Raji (cell line): ENCODE data around the gene TMEM183A.

Experiments used
- POLR2A ChIP-seq: IDR thresholded peaks from 2 replicates; pipeline ENCODE4 v1.6.1; 2011; ENCODE audit warnings: low read depth, low read length, control low read depth; ENCODE audit not compliant: insufficient read depth

The TMEM183A gene

DNA sequence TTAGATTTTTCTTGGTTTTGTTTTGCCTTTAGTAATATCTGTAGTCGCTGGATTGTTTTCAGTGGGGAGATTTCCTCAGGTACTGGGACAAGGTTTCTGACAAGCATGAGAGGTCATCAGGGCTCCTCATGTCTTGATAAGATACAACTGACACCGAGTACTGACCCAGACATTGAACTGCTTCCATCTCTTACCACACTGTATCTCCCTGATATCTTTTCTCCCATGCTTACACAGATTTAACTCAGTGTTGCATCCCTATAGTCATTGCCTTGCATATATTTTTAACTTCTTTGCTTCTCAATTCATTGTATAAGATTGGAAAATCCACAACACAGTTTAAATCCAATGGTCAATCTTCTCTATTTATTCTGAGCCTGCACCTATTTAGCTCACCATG is 27.7 kb upstream of the TMEM183A start:
- no peak for TF ChIP-seq POLR2A

DNA sequence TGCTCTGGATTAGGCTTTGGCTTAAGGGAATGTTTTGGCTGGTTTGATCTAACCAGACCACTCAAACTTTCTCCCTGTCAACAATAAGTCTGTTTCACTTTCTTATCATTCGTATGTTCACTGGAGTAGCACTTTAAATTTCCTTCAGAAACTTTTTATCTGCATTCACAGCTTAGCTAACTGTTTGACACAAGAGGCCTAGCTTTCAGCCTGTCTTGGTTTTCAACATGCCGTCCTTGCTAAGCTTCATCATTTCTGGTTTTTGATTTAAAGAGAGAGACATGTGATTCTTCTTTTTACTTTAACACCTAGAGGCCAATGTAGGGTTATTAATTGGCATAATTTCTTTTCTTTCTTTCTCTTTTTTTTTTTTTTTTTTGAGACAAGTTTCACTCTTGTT is 25.2 kb upstream of the TMEM183A start:
- TF ChIP-seq POLR2A: no peak

DNA sequence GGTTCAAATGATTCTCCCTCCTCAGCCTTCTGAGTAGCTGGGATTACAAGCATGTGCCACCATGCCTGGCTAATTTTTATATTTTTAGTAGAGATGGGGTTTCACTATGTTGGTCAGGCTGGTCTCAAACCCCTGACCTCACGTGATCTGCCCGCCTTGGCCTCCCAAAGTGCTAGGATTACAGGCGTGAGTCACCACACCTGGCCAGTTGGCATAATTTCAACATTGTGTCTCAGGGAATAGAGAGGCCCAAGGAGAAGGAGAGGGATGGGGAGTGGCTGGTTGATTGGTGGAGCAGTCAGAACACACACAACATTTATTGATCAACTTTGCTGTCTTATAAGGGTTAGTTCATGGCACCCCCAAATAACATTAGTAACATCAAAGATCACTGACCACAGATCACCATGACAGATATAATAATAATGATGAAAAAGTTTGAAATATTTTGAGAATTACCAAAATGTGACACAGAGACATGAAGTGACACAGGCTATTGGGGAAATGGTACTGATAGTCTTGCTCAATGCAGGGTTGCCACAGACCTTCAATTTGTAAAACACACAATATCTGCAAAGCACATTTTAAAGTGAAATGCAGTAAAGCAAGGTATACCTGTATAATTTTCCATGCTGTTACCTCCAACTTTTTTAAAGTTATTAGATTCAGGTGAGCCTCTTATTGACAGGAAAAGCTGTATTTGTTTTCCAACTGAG is 24.3 kb upstream of the TMEM183A start:
- no peak for TF ChIP-seq POLR2A

DNA sequence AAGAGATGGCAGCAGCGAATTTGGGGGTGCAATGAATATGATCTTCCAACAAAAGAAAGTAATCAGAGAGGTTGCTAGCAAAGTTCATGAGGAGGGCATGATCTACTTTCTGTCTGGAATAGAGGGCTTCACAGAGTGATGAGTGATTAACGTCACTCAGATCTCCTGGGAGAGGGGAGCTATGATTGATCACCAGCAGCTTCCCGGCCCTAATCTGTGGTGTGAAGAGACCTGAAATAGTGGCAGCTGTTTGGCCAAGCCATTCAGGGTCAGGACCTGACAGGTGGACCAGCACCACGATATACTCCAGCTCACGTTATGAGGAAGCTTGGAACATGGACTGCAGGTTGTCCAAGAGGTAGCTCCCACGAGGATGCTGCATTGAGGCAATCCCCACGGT is 19.9 kb upstream of the TMEM183A start:
- no peak for TF ChIP-seq POLR2A

DNA sequence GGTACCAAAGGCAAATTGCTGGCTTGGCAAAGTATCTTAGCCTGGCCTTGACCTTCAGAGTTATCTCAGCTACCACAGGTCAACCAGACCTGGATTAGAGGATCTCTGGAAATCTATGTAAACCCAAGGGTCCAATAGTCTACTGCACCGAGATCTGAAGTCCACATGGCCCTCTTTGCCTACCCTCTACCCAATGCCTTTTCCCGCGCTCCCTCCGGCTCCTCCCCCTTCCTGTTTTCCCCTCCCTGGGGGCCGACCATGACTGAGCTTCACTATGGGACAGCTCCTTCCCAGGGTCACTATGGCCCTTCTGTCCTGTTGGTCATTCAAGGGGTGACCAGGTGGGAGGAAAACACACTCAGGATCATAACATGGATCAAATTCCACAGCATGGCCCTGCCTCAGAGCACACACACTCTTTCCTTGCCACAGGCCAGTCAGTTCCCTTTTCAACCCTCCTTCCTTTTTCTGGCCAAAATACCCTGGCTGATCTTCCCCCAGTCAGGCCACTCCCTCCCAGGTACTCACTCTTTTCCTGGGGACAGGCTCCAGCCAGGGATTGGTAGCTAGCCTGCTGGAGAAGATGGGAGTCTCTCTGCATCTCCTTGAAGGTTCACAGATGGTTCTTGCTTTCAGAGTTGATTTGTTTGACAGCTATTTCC is 19.1 kb upstream of the TMEM183A start:
- TF ChIP-seq POLR2A: no peak

DNA sequence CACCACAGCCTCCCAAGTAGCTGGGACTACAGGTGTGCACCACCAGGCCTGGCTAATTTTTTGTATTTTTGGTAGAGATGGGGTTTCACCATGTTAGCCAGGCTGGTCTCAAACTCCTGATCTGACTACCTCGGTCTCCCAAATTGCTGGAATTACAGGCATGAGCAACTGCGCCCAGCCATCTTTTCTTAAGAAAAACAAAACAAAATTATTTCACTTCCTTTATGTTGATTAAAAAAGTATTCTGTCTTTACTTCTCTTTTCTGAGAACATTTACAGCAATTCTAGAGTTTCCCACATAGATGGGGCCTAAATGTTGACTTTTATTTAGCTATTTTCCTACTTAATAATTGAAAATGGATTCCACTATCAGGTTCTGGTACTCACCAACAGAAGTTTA is 17.3 kb upstream of the TMEM183A start:
- TF ChIP-seq POLR2A: no peak

DNA sequence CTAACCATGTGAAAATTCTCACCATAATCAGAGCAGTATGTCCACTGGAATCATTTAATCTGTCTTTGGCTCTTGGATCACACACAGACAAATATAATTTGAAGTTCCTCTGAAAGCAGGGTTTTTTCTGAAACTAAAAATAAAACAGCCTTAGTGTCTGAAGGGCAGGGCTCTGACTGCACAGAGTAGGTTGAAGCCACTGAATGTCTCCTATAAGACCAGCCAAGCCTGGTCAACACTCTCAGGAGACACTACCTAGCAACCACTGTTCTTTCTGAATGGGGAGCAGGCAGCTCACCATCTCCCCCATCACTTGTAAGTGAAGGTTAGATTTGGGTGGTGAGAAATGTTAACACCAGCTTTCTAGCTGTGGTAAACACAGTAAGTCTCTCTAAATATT is 16.1 kb upstream of the TMEM183A start:
- TF ChIP-seq POLR2A: no peak

DNA sequence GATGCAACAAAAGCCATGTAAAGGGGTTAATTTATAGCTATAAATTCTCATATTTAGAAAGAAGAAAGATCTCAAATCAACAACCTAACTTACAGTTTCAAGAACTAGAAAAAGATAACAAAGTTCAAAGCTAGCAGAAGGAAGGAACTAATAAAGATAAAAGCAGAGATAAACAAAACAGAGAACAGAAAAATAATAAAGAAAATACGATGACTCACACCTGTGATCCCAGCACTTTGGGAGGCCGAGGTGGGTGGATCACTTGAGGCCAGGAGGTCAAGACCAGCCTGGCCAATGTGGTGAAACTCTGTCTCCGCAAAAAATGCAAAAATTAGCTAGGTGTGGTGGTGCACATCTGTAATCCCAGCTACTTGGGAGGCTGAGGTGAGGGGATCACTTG is 12.4 kb upstream of the TMEM183A start:
- no peak for TF ChIP-seq POLR2A

DNA sequence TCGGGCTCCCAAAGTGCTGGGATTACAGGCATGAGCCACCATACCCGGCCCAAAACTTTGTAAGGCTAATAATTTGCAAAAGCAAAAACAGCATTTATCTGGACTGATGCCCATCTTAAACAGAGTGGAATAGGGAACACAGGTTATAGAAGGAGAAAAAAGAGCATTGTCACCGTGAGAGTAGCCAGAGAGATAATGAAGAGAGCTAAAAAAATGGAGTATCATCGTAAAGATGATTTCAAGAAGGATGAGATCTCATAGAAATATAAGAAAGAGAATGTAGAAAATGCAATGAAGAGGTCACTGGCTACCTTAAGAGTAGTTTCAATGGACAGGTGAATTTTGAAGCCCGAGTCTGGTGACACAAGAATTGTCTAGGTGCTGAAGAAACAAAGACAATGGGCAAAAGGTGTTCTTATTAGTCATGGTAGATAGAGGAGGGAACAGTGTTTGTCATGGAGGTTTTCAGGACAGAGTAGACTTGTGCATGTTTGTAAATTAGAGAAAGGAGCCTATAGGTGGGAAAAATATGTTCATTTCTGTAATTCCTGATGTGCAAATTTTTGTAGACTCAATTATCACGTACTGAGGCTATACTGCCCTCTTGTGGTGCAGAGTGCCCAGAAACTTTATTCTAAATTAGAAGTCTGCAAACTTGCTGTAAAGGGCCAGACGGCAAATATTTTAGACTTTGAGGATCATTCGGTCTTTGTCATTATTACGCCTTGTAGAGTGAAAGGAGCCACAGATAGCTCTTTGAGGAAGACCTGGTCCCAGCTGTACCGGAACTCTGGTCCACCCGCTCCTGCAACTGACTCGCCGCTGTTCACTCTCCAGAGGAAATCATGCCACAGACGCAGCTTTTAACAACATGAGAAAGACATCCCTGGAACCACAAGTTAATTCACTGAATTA is 8.1 kb upstream of the TMEM183A start:
- no peak for TF ChIP-seq POLR2A

DNA sequence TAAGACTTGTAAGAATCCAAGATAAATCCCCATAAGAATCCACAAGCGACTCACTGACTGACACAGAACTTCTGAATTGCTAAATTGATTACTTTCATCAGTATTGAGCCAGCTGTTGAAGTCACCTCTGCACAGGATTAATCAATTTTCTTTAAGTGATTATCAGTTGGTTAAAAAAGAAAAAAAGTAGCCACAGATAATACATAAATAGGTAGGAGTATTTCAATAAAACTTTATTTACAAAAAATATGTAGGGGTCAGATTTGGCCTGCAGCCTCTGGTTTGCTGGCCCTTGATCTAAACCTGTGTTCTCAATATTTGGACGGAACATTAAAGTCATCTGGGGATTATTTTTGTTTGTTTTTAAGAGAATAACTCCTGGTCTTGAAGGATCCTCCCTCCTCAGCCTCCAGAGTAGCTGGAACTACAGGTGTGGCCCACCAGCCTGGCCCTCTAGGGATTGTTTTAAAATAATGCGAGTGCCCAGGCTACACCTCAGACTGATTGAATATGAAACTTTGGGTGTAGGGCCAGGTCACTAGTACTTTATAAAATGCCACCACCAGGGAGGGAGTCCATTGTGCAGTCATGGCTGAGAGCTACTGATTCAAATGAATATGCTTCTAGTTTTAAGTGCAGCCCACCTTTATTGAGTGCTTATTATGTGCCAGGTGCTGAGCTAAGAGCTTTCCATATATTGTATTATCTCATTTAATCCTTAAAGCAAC is 6.8 kb upstream of the TMEM183A start:
- TF ChIP-seq POLR2A: no peak

DNA sequence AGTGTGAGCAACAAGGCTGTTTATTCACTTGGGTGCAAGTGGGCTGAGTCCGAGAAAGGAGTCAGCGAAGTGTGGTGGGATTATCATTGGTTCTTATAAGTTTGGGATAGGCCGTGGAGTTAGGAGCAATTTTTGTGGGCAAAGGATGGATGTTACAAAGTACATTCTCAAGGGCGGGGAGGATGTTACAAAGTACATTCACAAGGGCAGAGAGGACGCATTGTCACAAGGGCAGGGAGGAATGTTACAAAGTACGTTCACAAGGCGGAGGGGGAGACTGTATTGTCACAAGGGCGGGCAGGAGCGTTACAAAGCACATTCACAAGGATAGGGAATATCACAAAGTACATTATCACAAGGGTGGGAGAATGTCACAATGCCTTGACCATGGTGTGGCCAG is 5.2 kb upstream of the TMEM183A start:
- TF ChIP-seq POLR2A: no peak

DNA sequence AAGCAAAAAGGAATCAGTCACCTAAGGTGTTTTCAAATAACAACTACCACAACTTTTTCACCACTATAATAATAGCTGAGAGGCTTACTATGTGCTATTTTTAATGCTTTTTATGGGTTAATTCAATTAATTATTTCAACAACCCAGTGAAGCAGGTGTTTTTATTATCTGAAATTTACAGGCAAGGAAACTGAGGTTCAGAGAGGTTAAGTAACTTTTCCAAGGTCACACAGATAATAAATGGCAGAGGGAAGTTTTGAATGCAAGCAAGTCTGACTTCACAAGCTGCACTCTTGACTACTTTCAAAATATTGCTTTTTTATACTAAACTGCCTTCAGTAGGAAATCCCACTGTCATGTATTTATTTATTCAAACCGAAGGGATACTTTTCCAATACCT is 4.2 kb upstream of the TMEM183A start:
- TF ChIP-seq POLR2A: no peak

DNA sequence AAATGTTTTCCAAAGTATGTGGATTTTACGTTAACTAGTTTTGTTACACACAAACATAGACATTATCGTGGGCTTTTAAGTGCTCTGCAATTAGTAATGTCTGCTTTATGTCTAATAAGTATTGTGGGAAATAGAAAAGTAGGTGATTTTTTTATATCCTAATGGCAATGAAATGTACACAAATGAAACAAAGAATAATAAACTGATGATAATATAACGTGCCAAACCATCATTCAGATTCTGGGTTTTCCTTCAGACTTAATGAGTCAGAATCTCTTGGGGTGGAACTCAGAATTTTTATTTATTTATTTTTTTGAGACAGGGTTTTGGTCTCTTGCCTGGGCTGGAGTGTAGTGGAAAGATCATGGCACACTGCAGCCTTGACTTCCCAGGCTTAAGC is 2.0 kb downstream of the TMEM183A start:
- no peak for TF ChIP-seq POLR2A

DNA sequence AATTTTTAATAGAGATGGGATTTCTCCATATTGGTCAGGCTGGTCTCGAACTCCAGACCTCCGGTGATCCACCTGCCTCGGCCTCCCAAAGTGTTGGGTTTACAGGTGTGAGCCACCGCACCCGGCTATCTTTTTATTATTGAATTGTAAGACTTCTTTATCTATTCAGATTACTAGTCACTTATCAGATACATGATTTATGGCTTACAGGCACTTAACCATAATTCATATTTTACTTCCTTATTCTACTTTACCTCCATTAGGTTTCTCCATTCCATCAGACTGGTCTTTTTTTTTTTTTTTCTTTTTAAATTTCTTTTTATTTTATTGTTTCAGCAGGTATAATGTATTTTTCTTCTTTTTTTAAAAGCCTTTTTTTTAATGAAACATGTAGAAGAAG is 4.4 kb downstream of the TMEM183A start:
- TF ChIP-seq POLR2A: no peak

DNA sequence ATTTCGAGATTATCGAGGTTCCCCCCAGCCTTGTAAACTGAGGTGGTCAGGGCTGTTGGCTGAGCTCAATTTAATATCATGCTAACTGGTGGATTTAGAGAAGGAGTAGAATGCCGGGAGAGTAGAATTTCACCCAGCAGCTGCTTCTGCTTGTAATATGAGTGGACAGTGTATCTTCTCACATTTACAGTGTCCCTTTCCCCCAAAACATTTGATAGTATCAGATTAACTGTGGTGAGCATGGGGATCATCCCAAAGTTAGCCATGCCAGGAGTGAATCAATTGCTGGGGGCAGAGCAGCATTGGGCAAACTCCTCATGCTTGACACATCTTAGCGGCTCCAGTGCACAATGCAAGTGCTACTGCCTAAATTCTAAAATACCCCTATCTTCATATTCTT is 9.9 kb downstream of the TMEM183A start:
- no peak for TF ChIP-seq POLR2A
